ENCODE measurements around the gene DACT2.

The DACT2 gene

GRCh38 chr6:168319279-168320111, at the start of gene DACT2:
Gene DACT2 (minus strand): TSS chr6:168319777. CDS start chr6:168319633, 144 bp downstream.
- no peak for DNase-seq (ENCODE audit: low spot score)
- TF ChIP-seq CTCF (conservative IDR thresholded peaks at IDR 0.05; ENCODE audit: low read depth): no peak
- CTCF ChIA-PET: no interaction called here

DNA sequence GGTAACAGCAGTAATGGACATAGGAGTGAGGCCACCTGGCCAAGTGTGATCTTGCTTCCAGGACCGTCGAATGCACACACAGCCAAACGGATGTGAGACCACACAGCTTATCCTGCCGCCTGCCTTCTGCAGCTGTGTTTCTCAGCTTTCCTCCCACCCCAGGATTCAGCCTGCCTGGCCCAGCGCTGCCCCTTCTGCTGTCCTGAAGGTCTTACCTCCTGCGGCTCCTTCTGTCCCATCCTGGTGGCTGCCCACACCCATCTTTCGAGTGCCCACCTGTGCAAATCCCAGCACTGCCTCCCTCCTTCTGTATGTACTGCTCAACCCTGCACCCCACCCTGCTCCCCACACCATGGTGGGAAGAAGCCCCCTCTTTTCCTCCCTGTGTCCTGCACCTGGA, 49.4 kb upstream of the DACT2 start:
- ChIA-PET POLR2A (ENCODE audit: low non-redundant PET) (no interaction called here), CTCF (no interaction called here)
- no peak overlapping the region for H3K27ac ChIP-seq
- no peak for DNase-seq (ENCODE audit: low spot score)
- TF ChIP-seq CTCF (conservative IDR thresholded peaks at IDR 0.05; ENCODE audit: low read depth): no peak

More at GRCh38 chr6:168319279-168320111, at the start of gene DACT2:
- POLR2A ChIA-PET (ENCODE audit: low non-redundant PET): no interaction called here
- no peak within 1 kb of the TSS for H3K27ac ChIP-seq

DNA sequence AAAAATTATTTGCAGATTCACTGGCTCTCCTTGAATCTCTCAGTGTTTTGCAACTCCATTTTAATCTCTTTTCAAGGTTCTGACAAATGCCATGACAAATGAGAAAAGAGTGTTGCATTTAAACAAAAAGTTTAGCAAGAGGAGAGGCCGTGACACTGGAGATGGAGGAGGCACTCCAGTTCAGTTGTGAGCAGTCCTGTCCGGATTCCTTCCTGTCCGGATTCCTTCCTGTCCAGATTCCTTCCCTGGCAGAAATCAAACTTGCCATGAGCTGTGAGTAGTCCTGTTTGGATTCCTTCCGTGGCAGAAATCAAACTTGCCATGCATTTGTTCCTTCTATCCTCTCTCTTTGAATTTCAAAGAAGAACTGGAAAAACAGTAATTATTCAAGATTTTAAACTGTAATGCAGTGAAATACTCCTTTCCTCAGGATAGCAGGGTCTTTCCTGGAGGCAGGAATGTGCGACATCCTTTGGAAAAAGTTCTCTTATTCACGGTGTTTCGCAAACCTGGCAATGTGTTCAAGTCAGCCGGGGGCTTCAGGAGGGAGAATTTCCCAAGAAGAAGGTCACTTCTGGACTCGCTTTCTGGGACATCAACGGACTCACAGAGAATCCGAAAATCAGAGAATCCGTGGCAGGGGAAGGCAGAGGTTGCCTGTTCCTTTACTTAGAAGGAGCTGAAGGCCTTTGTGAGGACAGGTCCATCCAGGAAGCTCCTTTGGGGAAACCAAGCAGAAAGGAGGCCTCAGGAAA, 48.7 kb upstream of the DACT2 start:
- CTCF ChIA-PET: interaction anchor here (0.6 kb wide), 1 partner anchor 517 kb away, joined by 4 read pairs; no protein-coding TSS in a partner anchor
- TF ChIP-seq CTCF (conservative IDR thresholded peaks at IDR 0.05; ENCODE audit: low read depth): no peak
- POLR2A ChIA-PET (ENCODE audit: low non-redundant PET): no interaction called here
- DNase-seq (ENCODE audit: low spot score): no peak
- no peak overlapping the region for H3K27ac ChIP-seq

DNA sequence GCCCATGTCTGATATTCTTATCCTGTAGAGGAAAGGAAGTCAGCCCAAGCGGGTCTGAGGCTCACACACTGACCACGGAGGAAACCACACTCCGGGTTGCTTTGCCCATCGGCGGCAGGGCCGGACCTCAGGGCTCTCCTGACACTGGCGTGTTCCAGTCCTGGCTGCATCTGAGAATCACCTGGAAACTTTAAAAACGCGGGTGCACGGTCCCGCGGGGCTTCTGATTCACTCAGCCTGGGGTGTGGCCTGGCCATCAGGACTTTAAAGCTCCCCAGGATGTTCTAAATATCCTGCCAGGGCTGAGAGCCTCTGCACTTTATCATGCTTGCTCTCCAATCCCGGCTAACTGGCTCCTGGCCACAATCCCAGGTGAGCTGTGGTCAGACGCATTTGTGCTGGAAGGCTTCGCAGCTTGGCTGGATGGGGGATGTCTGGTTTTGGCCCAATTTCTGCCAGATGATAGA, 47.7 kb upstream of the DACT2 start:
- H3K27ac ChIP-seq: no peak overlapping the region
- no peak for TF ChIP-seq CTCF (conservative IDR thresholded peaks at IDR 0.05; ENCODE audit: low read depth)
- DNase-seq (ENCODE audit: low spot score): no peak
- CTCF ChIA-PET: no interaction called here
- POLR2A ChIA-PET (ENCODE audit: low non-redundant PET): no interaction called here

GRCh38 chr6:168366473-168366872, 46.9 kb upstream of the DACT2 start:
- TF ChIP-seq CTCF (conservative IDR thresholded peaks at IDR 0.05; ENCODE audit: low read depth): no peak
- ChIA-PET CTCF (no interaction called here), POLR2A (ENCODE audit: low non-redundant PET) (no interaction called here)
- no peak for DNase-seq (ENCODE audit: low spot score)
- H3K27ac ChIP-seq: no peak overlapping the region

DNA sequence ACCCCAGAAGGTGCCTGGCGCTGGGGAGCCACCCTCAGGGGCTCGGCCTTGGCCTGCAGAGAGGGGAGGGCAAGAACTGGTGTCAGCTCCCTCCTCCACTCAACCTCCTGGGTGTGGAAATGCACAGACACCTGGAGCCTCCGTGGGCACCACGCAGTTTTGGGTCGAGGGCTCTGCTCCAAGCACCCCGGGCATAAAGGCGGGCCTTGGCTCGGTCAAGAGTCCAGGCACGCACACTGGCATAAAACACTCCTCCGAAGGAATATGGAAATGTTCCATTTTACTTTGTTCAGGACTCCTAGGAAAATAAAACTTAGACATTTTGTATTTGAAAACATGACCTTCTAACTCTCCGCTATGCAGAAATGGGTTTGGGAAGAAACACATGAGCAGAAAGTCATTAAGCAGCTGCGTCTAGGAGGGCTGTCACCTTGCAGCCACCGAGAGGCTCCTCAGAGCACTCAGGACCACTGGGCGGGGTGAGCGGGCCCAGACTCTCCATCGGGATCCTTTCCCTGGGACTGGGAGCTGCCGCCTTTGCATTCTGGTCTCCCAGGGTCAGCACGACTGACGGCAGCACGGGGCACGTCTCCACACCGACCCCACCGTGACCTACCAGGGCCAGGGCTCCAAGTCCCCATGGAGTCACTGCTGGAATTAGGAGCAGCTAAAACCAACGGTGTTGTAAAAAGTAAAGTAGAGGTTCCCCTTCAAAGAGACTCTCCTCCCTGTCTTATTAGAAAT, 46.0 kb upstream of the DACT2 start:
- no peak for TF ChIP-seq CTCF (conservative IDR thresholded peaks at IDR 0.05; ENCODE audit: low read depth)
- no peak overlapping the region for H3K27ac ChIP-seq
- POLR2A ChIA-PET (ENCODE audit: low non-redundant PET): no interaction called here
- CTCF ChIA-PET: no interaction called here
- DNase-seq (ENCODE audit: low spot score): no peak
